ENCODE data around the gene C19orf73.

DNA sequence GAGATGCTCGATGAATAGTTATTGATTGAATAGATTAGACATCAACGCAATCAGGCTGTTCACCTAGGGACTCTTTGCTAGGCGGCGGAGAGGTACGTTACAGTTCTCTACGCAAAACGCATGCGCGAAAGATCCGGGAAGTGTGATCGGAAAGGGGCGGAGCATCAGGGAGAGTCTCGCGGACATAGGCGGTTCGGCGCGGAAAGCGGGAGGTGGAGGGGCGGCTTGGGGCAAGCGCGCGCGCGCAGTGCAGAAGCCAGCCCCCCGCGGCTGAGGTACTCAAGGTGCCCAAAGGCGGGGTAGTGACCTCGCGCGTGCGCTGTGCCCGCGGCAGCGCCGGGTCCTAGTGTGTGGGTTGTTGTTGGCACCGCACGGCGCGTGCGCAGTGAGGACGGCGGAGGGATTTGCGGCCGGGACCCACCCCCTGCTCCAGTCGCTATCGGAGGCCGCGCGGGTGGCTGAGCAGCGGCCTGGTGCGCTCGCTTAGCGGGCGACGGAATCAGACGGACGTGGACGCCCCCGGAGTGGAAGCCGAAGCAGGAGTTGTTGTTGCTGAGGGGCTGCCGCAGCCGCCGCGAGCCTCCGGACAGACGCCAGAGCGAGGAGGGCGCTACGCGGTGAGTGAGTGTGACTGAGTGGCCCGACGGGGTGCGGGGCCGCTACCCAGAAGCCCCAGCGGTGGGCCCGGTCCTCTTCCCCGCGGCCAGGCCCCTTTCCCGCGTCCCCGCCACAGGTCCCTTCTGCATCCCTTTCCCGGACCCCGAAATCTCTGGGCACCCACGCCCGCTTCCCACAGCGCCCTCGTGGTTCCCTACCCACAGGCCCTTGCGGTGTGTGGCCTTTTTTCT lies 33.7 kb downstream of the C19orf73 start, which contains the start of gene SNRNP70:
- peak; percentile 59 to 95 (median 86) for TF ChIP-seq POLR2AphosphoS5 (IDR thresholded peaks at IDR 0.05)
- peak in 2 of 4 donors; percentile 55 to 60 for TF ChIP-seq POLR2A (IDR thresholded peaks at IDR 0.05)
- TF ChIP-seq, protein P1, sequence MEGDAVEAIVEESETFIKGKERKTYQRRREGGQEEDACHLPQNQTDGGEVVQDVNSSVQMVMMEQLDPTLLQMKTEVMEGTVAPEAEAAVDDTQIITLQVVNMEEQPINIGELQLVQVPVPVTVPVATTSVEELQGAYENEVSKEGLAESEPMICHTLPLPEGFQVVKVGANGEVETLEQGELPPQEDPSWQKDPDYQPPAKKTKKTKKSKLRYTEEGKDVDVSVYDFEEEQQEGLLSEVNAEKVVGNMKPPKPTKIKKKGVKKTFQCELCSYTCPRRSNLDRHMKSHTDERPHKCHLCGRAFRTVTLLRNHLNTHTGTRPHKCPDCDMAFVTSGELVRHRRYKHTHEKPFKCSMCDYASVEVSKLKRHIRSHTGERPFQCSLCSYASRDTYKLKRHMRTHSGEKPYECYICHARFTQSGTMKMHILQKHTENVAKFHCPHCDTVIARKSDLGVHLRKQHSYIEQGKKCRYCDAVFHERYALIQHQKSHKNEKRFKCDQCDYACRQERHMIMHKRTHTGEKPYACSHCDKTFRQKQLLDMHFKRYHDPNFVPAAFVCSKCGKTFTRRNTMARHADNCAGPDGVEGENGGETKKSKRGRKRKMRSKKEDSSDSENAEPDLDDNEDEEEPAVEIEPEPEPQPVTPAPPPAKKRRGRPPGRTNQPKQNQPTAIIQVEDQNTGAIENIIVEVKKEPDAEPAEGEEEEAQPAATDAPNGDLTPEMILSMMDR (IDR thresholded peaks at IDR 0.05), result no peak
